ENCODE data around the gene DNAJC5G. TPM values are rescaled to one million over a fixed set of nuclear protein-coding genes. Genes with fewer than 3 reads are reported as not detected.

DNAJC5G gene
- polyA plus RNA-seq, 3 donors = not detected

- no peak overlapping the region for H3K9ac ChIP-seq (ENCODE audit: insufficient read depth, low read length, poor library complexity, severe bottlenecking)
- H3K4me2 ChIP-seq (replicated peaks; ENCODE audit: extremely low read depth, low read length, poor library complexity, severe bottlenecking) = no peak overlapping the region
- no peak overlapping the region for H3K4me3 ChIP-seq (replicated peaks in 1 of 3; ENCODE audit: low read depth in 2 of 3, low read length in 3 of 3)
- peaks cover 19 to 34% of the 10 kb centered on the region in 2 donors for H3K36me3 ChIP-seq (replicated peaks in 1 of 2; ENCODE audit: control insufficient read depth in 1 of 2, insufficient read depth in 2 of 2, low read length in 2 of 2)
- H4K20me1 ChIP-seq (ENCODE audit: insufficient read depth, low read length) = peaks cover 4% of the 10 kb centered on the region
- H3K79me2 ChIP-seq (ENCODE audit: insufficient read depth, low read length) = no peaks in the 10 kb centered on the region
- Mint-ChIP-seq H3K36me3 (peaks cover 36 to 45% of the 10 kb centered on the region in 2 donors), H3K27ac (peak overlapping the region in 1 of 7 donors; percentile 56), H3K9me3 (peaks cover 0 to 6% (median 1%) of the 10 kb centered on the region in 7 donors), H3K27me3 (ENCODE audit: low read depth in 3 of 3) (peaks cover 38 to 41% (median 41%) of the 10 kb centered on the region in 3 donors), H3K4me1 (peaks cover 11% of the 10 kb centered on the region), H3K4me3 (no peak overlapping the region)
- intact Hi-C loops (cut with micrococcal nuclease) = no loop called here
- no peak for TF ChIP-seq CTCF (IDR thresholded peaks at IDR 0.05)
- DNase-seq = no peak
- 97% methylated on average over 6 of the region's 6 CpGs for WGBS (ENCODE audit: insufficient coverage)
- peaks cover 10 to 12% of the 10 kb centered on the region in 2 donors for H3K4me1 ChIP-seq (ENCODE audit: control insufficient read depth in 1 of 2, insufficient read depth in 2 of 2, low read length in 2 of 2)
- peaks cover 4 to 32% of the 10 kb centered on the region in 2 donors for H3K27me3 ChIP-seq (ENCODE audit: control insufficient read depth in 2 of 2, insufficient read depth in 2 of 2, low read length in 2 of 2)
- no peak overlapping the region for H3K27ac ChIP-seq (ENCODE audit: low read depth in 1 of 2, low read length in 2 of 2)
- H2AFZ ChIP-seq (ENCODE audit: insufficient read depth, low read depth, low read length, poor library complexity, severe bottlenecking) = no peak overlapping the region
- H3K9me3 ChIP-seq (replicated peaks in 1 of 2; ENCODE audit: control insufficient read depth in 1 of 2, insufficient read depth in 1 of 2, low read length in 2 of 2) = peaks cover 0 to 7% of the 10 kb centered on the region in 2 donors
Observed at GRCh38 chr2:27309651-27310050, 34.4 kb downstream of the DNAJC5G start.

- Histone ChIP-seq H3K27me3 (ENCODE audit: control insufficient read depth in 2 of 2, insufficient read depth in 2 of 2, low read length in 2 of 2) (peaks cover 0 to 9% of the 10 kb centered on the region in 2 donors), H3K36me3 (replicated peaks in 1 of 2; ENCODE audit: control insufficient read depth in 1 of 2, insufficient read depth in 2 of 2, low read length in 2 of 2) (peaks cover 21 to 49% of the 10 kb centered on the region in 2 donors), H3K4me1 (ENCODE audit: control insufficient read depth in 1 of 2, insufficient read depth in 2 of 2, low read length in 2 of 2) (peaks cover under 1 to 2% of the 10 kb centered on the region in 2 donors), H3K79me2 (ENCODE audit: insufficient read depth, low read length) (no peaks in the 10 kb centered on the region), H3K27ac (ENCODE audit: low read depth in 1 of 2, low read length in 2 of 2) (no peak overlapping the region), H2AFZ (ENCODE audit: insufficient read depth, low read depth, low read length, poor library complexity, severe bottlenecking) (no peak overlapping the region), H3K9ac (ENCODE audit: insufficient read depth, low read length, poor library complexity, severe bottlenecking) (no peak overlapping the region), H3K4me2 (replicated peaks; ENCODE audit: extremely low read depth, low read length, poor library complexity, severe bottlenecking) (no peak overlapping the region), H3K4me3 (replicated peaks in 1 of 3; ENCODE audit: low read depth in 2 of 3, low read length in 3 of 3) (no peak overlapping the region), H3K9me3 (replicated peaks in 1 of 2; ENCODE audit: control insufficient read depth in 1 of 2, insufficient read depth in 1 of 2, low read length in 2 of 2) (no peaks in the 10 kb centered on the region), H4K20me1 (ENCODE audit: insufficient read depth, low read length) (peaks cover 12% of the 10 kb centered on the region)
- Mint-ChIP-seq H3K27ac (no peak overlapping the region), H3K27me3 (ENCODE audit: low read depth in 3 of 3) (peaks cover 14 to 16% (median 16%) of the 10 kb centered on the region in 3 donors), H3K9me3 (peaks cover 0 to 3% (median 0%) of the 10 kb centered on the region in 7 donors), H3K4me1 (peaks cover 5% of the 10 kb centered on the region), H3K36me3 (peaks cover 46 to 62% of the 10 kb centered on the region in 2 donors), H3K4me3 (no peak overlapping the region)
- intact Hi-C loops (cut with micrococcal nuclease) = no loop called here
- 100% methylated on average over 3 of the region's 3 CpGs for WGBS (ENCODE audit: insufficient coverage)
- TF ChIP-seq CTCF (IDR thresholded peaks at IDR 0.05) = no peak
- DNase-seq = no peak
Observed at GRCh38 chr2:27312152-27312551, 36.9 kb downstream of the DNAJC5G start.

All from CD14-positive monocyte (primary cell).